Measurements from ENCODE around the gene IER3. TPM values are rescaled to one million over a fixed set of nuclear protein-coding genes. Genes with fewer than 3 reads are reported as not detected.

IER3 gene
- total RNA-seq, 1 donor from 2014 or later, result 354 TPM

DNA sequence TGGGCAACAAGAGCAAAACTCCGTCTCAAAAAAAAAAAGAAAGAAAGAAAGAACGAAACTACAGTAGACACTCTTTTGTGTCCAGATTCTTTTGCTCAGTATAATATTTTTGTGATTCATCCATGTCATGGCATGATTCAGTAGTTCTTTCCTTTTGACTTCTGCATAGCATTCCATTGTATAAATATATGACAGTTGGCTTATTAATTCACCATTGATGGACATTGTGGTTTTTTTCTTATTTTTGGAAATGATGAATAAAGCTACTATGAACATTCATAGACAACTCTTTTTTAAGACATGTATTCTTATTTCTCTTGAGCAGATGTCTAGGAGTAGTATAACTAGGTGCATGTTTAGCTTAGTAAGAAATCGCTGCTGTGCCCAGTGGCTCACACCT lies 10.3 kb upstream of the IER3 start:
- no peak for DNase-seq (ENCODE audit: low read depth)
- TF ChIP-seq, protein P1, sequence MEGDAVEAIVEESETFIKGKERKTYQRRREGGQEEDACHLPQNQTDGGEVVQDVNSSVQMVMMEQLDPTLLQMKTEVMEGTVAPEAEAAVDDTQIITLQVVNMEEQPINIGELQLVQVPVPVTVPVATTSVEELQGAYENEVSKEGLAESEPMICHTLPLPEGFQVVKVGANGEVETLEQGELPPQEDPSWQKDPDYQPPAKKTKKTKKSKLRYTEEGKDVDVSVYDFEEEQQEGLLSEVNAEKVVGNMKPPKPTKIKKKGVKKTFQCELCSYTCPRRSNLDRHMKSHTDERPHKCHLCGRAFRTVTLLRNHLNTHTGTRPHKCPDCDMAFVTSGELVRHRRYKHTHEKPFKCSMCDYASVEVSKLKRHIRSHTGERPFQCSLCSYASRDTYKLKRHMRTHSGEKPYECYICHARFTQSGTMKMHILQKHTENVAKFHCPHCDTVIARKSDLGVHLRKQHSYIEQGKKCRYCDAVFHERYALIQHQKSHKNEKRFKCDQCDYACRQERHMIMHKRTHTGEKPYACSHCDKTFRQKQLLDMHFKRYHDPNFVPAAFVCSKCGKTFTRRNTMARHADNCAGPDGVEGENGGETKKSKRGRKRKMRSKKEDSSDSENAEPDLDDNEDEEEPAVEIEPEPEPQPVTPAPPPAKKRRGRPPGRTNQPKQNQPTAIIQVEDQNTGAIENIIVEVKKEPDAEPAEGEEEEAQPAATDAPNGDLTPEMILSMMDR (conservative IDR thresholded peaks at IDR 0.05; ENCODE audit: low read depth, low read length), result no peak
- H3K4me3 ChIP-seq (ENCODE audit: low read depth, low read length), result no peak overlapping the region

DNA sequence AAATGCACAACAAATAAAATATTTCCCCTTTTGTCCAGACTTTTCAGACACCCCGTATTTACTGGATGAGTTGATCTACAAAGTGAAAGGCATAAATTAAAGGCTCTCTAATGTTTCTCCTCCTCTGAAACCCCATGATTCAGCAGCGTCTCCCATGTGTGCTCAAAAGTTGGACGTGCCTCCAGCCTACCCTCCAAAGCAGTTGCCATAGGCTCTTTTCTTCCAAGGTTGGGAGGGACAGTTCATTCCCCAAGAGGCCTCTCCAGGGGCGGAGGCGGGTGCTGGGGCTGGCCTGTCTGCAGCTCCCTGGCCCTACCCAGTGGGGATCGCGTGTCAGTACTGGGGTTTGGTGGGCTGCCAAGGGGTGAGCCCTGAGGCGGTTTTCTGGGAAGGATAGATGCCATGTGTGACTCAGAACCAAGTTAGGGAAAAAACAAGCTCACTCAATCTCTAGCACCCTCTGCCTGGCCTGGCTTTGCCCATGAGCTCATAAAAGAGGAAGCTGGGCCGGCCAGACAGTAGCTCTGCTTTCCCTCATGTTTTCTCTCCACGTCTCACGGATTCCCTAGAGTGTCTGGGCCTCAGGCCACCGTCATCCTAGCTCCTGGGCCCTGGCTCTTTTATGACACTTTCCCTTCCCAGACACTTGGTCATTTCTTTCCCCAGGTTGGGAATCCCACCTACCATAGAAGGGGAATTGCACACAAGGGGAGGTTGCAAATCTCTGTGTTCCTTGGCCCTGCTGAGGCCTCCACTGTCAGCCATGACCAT lies 8.0 kb upstream of the IER3 start:
- H3K4me3 ChIP-seq (ENCODE audit: low read depth, low read length), result no peak overlapping the region
- DNase-seq (ENCODE audit: low read depth), result peak; percentile 96
- TF ChIP-seq, protein P1 (conservative IDR thresholded peaks at IDR 0.05; ENCODE audit: low read depth, low read length), result peak; percentile 26

DNA sequence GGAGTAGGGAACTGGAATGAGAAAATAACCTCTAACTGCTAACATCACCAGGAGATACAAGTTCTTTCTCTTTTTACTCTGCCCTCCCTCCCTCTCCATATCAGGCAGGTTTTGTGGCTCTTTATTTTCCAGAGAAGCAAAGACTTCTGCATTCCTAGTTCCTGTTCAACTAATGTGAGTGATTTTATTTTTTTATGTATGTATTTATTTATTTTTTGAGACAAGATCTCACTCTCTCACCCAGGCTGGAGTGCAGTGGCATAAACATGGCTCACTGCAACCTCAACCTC lies 6.0 kb upstream of the IER3 start:
- no peak for DNase-seq (ENCODE audit: low read depth)
- TF ChIP-seq, protein P1 (conservative IDR thresholded peaks at IDR 0.05; ENCODE audit: low read depth, low read length), result no peak
- H3K4me3 ChIP-seq (ENCODE audit: low read depth, low read length), result no peak overlapping the region

DNA sequence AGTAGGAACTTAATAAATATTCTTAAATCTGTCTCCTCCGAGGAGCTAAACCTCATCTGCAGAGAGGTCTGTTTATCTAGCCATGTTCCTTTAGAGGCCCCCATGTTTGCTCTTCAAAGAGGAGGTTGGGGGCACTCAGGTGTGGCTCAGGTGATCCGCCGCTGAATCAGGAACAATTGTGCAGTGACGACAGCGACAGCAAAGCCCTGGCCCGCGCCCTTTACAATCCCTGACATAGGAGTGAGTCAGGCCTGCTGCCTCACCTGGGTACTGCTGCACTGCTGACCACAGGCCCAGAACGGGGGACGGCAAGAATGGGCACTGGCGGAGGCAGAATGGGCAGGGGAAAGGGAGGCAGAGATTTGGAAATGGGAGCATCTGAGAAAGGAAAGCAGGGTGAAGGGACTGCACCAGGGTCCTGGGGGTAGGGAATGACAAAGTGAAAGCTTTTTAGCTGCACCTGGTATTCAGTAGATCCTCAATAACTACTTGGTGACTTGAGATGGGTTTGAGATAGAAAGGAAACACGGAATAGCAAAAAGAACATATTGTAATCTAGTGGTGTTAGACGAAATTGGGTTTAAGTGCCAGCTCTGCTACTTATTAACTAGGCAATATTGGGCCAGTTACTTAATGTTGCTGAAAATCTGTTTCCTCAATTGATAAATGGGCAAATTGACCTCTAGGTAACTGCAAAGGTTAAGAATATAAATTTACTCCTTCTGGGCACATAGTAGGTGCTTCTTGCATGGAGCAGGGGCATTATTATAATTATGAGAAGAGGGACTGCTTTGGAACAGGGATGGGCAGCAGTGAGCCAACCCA lies 5.4 kb upstream of the IER3 start:
- TF ChIP-seq, protein P1 (conservative IDR thresholded peaks at IDR 0.05; ENCODE audit: low read depth, low read length), result no peak
- H3K4me3 ChIP-seq (ENCODE audit: low read depth, low read length), result no peak overlapping the region
- no peak for DNase-seq (ENCODE audit: low read depth)

DNA sequence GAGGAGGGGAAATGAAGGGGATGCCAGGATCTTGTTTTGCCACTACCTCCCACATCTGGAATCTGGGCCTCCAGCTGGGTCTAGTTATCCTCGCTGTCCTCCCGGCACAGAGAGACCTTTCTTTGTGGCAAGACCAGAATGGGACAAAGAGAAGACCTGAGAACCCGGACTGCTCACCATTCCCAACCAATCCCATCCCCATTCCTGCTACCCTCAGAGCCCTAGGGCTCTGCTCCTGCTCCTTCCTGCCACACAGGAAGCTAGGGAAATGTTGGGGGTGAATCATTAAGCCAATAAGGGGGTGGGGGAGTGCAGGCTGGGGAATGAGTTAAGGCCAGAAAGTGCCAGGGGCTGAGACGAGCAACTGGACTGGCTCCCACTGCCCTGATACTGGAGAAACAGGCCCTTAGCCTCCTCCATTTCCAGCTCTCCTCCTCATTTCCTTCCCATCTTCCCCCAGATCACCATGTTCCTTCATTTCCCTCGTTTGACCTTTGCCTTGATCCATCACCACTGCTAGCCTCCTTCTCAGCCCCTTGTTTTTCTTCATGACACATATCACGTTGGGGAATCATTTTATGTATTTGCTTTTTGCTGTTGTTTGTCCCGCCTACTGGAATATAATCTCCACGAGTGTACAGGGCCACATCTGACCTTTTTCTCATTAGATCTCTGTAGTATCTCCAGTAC lies 4.6 kb upstream of the IER3 start:
- no peak for DNase-seq (ENCODE audit: low read depth)
- TF ChIP-seq, protein P1 (conservative IDR thresholded peaks at IDR 0.05; ENCODE audit: low read depth, low read length), result no peak
- H3K4me3 ChIP-seq (ENCODE audit: low read depth, low read length), result peak overlapping the region; percentile 7

DNA sequence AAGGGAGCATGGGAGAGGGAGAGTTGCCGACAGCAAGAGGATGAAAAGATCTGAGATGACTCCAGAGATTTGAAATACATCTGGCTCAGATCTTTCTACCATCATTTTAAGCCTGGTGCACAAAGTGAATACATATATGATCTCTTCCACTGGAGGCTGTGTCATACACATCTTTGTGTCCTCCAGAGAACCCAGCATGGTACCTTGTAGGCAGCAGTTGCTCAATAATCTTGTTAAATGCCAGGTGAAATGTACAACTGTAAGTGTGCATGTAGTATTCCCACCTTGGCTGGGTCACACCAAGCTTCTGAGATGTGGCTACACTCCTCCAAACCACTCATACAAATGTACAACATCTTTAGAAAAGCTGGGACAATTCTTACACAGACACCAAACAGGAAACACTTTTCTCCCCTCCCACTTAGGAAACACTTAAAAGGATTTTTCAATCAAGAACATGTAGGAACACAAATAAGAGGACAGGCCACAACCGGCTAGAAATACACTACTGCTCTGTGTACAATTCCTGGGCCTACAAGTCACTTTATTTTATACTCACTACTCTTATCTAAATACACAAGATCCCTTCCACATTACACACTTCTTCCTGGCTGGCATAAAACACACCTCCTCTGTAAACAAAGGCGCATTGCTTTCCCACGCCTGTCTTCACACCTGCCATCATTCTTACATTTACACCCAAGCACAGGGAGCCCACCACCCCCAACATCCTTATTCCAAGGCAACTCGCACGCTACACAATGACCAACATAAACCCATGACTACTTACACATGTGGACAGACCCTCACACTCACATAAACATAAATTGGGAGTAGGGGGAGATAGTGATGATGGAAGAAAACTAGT lies 3.8 kb upstream of the IER3 start:
- H3K4me3 ChIP-seq (ENCODE audit: low read depth, low read length), result peak overlapping the region; percentile 7
- no peak for DNase-seq (ENCODE audit: low read depth)
- TF ChIP-seq, protein P1 (conservative IDR thresholded peaks at IDR 0.05; ENCODE audit: low read depth, low read length), result no peak

Data from epithelial cell of proximal tubule (primary cell).